Karpas-422 (cell line): ENCODE measurements around the gene DNM2. TPM values are rescaled to one million over a fixed set of nuclear protein-coding genes. Genes with fewer than 3 reads are reported as not detected.

Source experiments
- DNase-seq: peaks from one replicate; pipeline ENCODE4 v3.0.0-alpha.2; 2015
- H2AFZ ChIP-seq: fragments of 200-600 bp; sonication (generic); 2 replicates; pipeline ENCODE4 v1.6.1; 2014; ENCODE audit warnings: antibody characterized with exemption, low read length, mixed read lengths
- H3K27ac ChIP-seq: fragments of 200-600 bp; sonication (generic); 2 replicates; pipeline ENCODE4 v1.5.1; 2014; ENCODE audit warnings: mild to moderate bottlenecking, low read length, moderate library complexity
- H3K27me3 ChIP-seq: fragments of 200-600 bp; sonication (generic); 2 replicates; pipeline ENCODE4 v1.6.1; 2014; ENCODE audit warnings: low read length, mixed read lengths
- H3K36me3 ChIP-seq: fragments of 200-600 bp; sonication (generic); 2 replicates; pipeline ENCODE4 v1.6.1; 2014; ENCODE audit warnings: low read length, mixed read lengths; ENCODE audit not compliant: insufficient read depth
- H3K4me1 ChIP-seq: fragments of 200-600 bp; sonication (generic); 2 replicates; pipeline ENCODE4 v1.6.1; 2014; ENCODE audit warnings: mild to moderate bottlenecking, low read length, mixed read lengths
- H3K4me2 ChIP-seq: fragments of 200-600 bp; sonication (generic); 2 replicates; pipeline ENCODE4 v1.6.1; 2014; ENCODE audit warnings: low read length, low read depth, mild to moderate bottlenecking; ENCODE audit not compliant: poor library complexity, severe bottlenecking
- H3K4me3 ChIP-seq: fragments of 200-600 bp; sonication (generic); 2 replicates; pipeline ENCODE4 v1.5.1; 2014; ENCODE audit warnings: mild to moderate bottlenecking, antibody characterized with exemption, low read length, mixed read lengths
- H3K79me2 ChIP-seq: fragments of 200-600 bp; sonication (generic); 2 replicates; pipeline ENCODE4 v1.6.1; 2014; ENCODE audit warnings: mild to moderate bottlenecking, low read length, mixed read lengths
- H3K9ac ChIP-seq: fragments of 200-600 bp; sonication (generic); 2 replicates; pipeline ENCODE4 v1.6.0; 2014; ENCODE audit warnings: low read length
- H3K9me2 ChIP-seq: fragments of 200-600 bp; sonication (generic), shearing (Covaris generic); replicated peaks from 2 replicates; pipeline ENCODE4 v1.6.0; 2014; ENCODE audit warnings: mild to moderate bottlenecking, low read length, moderate library complexity; ENCODE audit not compliant: insufficient read depth
- H3K9me3 ChIP-seq: fragments of 300-700, 200-600 bp; sonication (generic); 2 replicates; pipeline ENCODE4 v1.6.1; 2014; ENCODE audit warnings: low read length, mixed read lengths
- H4K20me1 ChIP-seq: fragments of 200-600 bp; sonication (generic); 2 replicates; pipeline ENCODE4 v1.6.1; 2014; ENCODE audit warnings: mild to moderate bottlenecking, antibody characterized with exemption, low read length, low read depth; ENCODE audit not compliant: insufficient read depth
- total RNA-seq: library from RNA; depleted of rRNA; stranded (reverse); fragments of >200 nt; shearing (Covaris generic); gene quantifications from 2 replicates; pipeline ENCODE4 v1.2.3, GENCODE V29; 2014; ENCODE audit warnings: low replicate concordance

The DNM2 gene
- total RNA-seq, 1 experiment from 2014 or later: 91.1 TPM

DNA sequence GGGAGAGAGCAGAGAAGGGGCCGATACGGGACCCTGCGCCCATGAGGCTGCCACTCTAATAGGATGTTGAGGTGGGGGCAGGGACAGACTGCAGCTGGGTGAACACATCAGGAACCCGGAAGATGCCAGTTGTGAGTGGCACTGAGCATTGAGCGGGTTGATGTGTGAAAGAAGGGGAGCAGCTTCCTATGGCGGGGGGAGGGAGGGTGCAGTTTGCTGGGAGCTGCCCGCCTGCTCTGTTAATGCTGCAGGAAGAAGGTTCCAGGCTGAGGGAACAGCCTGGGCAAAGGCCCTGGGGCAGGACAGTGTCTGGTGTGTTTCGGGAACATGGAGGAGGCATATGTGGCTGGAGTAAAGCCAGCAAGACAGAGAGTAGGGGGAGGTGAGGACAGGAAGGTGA, 29.8 kb downstream of the DNM2 start:
- Histone ChIP-seq H3K4me3 (no peak overlapping the region), H3K9ac (no peak overlapping the region), H3K9me2 (no peaks in the 10 kb centered on the region), H3K4me1 (no peaks in the 10 kb centered on the region), H3K79me2 (peaks cover 95% of the 10 kb centered on the region), H3K9me3 (no peaks in the 10 kb centered on the region), H2AFZ (no peak overlapping the region), H3K27me3 (no peaks in the 10 kb centered on the region), H3K27ac (no peak overlapping the region), H3K4me2 (no peak overlapping the region), H4K20me1 (peaks cover 55% of the 10 kb centered on the region), H3K36me3 (no peaks in the 10 kb centered on the region)
- DNase-seq: no peak

- no peak for DNase-seq
- no peak overlapping the region for H3K4me3 ChIP-seq
- H4K20me1 ChIP-seq: peaks cover 50% of the 10 kb centered on the region
- no peaks in the 10 kb centered on the region for H3K9me2 ChIP-seq
- no peak overlapping the region for H3K27ac ChIP-seq
- no peak overlapping the region for H3K9ac ChIP-seq
- H3K36me3 ChIP-seq: no peaks in the 10 kb centered on the region
- H3K27me3 ChIP-seq: no peaks in the 10 kb centered on the region
- peaks cover 93% of the 10 kb centered on the region for H3K79me2 ChIP-seq
- H3K4me1 ChIP-seq: no peaks in the 10 kb centered on the region
- H2AFZ ChIP-seq: no peak overlapping the region
- H3K4me2 ChIP-seq: no peak overlapping the region
- H3K9me3 ChIP-seq: no peaks in the 10 kb centered on the region
Observed at GRCh38 chr19:10748195-10748926, 30.5 kb downstream of the DNM2 start.

DNA sequence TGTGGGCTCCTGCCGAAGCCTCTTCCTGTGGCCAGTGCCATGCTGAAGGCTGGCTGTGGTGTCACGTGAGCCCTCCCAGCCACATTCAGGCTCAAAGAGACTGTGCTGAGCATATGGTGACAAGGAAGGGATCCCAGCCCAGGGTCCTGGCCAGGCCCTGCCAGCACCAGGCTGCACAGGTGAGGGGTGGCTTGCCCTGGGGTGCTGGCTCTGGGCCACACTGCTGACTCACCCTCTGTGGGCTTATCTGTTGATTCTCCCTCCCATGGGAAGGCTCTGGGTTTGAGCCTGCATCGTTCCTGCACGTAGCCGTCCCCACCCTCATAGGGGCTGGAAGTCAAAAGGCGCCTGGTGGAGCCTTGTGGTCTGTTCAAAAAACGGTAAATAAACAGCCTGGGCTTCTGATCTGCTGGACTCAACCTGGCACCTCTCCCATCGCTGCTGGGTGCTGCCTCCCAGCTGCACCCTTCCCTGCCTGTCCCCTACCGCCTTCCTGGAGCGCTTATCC, 31.1 kb downstream of the DNM2 start:
- Histone ChIP-seq H3K4me2 (no peak overlapping the region), H4K20me1 (peaks cover 50% of the 10 kb centered on the region), H3K4me1 (no peaks in the 10 kb centered on the region), H3K36me3 (no peaks in the 10 kb centered on the region), H3K4me3 (no peak overlapping the region), H3K79me2 (peaks cover 94% of the 10 kb centered on the region), H3K27me3 (no peaks in the 10 kb centered on the region), H2AFZ (no peak overlapping the region), H3K9me3 (no peaks in the 10 kb centered on the region), H3K9ac (no peak overlapping the region), H3K27ac (no peak overlapping the region), H3K9me2 (no peaks in the 10 kb centered on the region)
- DNase-seq: no peak

DNA sequence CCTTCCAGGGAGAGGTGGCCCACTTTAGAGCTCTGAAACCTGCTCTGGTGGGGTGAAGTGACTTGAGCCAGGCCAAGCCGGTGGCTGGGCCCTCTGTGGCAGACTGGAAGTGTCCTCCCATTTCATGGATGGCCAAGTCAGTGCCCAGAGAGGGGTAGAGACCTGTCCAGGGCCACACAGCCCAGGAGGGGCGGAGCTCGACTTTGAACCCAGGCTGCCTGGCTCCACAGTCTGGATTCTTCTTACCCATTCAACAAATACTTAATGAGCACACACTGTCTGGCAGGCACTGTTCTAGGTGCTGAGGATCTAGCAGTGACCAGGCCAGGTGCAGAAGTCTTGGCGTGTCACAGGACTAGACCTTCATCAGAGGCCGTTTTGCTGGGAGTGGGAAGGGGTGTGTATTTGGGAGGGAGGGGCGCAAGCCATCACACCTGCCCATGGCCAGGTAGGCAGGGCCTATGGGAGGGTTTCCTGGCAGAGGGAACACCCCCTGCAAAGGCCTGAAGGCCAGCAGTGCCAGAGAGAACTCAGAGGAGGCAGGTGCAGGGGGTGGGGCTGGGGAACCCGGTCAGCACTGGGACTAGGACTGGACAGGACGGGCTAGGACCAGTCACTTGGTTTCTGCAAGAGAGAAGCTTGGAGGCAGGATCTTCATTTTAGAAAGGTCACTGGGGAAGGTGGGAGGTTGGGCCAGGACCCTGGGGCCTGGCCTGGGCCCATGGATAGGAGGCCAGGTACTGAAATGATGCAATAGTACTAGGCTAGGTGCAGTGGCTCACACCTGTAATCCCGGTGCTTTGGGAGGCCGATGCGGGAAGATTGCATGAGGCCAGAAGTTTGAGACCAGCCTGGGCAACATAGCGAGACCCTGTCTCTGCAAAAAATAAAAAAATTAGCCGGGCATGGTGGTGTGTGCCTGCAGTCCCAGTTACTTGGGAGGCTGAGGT, 31.8 kb downstream of the DNM2 start:
- no peak for DNase-seq
- no peaks in the 10 kb centered on the region for H3K4me1 ChIP-seq
- no peak overlapping the region for H3K27ac ChIP-seq
- no peak overlapping the region for H3K4me2 ChIP-seq
- no peaks in the 10 kb centered on the region for H3K9me3 ChIP-seq
- peaks cover 44% of the 10 kb centered on the region for H4K20me1 ChIP-seq
- H3K4me3 ChIP-seq: no peak overlapping the region
- no peak overlapping the region for H2AFZ ChIP-seq
- no peak overlapping the region for H3K9ac ChIP-seq
- no peaks in the 10 kb centered on the region for H3K9me2 ChIP-seq
- no peaks in the 10 kb centered on the region for H3K27me3 ChIP-seq
- H3K79me2 ChIP-seq: peaks cover 94% of the 10 kb centered on the region
- H3K36me3 ChIP-seq: no peaks in the 10 kb centered on the region

DNA sequence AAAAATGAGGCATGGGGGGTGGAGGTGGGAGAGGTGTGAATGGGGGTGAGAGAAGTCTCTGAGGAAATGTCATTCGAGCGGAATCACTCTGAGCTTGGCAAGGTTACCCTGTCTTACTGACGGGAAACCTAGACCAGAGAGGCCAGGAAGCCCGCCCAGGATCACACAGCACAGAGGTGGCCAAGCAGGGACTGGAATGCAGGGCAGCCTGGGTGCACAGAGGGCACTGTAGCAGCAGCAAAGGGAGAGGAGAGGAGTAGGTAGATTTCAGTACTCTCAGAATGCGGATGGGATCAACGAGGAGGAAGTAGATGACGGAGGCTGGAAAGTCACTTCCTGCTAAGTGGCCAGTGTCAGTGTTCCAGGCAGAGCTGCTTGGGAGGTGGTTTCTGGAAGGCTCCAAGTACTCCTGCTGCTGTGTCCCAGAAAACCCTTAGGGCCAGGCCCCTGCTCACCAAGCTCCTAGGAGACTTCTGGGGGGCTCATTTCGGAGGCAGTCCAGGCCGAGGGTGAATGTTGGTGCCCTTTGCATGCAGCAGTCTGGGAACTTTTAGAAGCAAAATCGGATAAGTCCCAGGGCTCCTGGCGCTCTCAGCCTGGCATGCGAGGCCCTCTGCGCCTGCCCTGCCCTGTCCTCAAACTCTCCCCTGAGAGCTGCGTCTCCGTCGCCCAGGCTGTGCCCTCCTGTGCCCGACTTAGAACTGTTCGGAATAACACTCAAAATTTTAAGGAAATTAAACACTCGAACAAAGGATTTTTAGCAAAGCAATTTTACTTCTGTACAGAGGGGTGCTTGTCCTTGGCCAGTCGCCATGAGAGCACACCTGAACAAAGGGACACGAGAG, 33.5 kb downstream of the DNM2 start:
- Histone ChIP-seq H3K4me1 (no peaks in the 10 kb centered on the region), H3K36me3 (no peaks in the 10 kb centered on the region), H3K27ac (no peak overlapping the region), H3K9ac (no peak overlapping the region), H2AFZ (no peak overlapping the region), H3K79me2 (peaks cover 90% of the 10 kb centered on the region), H3K9me2 (no peaks in the 10 kb centered on the region), H4K20me1 (peaks cover 31% of the 10 kb centered on the region), H3K9me3 (no peaks in the 10 kb centered on the region), H3K4me3 (no peak overlapping the region), H3K4me2 (no peak overlapping the region), H3K27me3 (no peaks in the 10 kb centered on the region)
- DNase-seq: no peak

GRCh38 chr19:10752237-10752912, 34.5 kb downstream of the DNM2 start:
- Histone ChIP-seq H3K4me1 (no peaks in the 10 kb centered on the region), H3K9ac (no peak overlapping the region), H3K4me2 (no peak overlapping the region), H3K79me2 (peaks cover 92% of the 10 kb centered on the region), H3K36me3 (no peaks in the 10 kb centered on the region), H4K20me1 (peaks cover 27% of the 10 kb centered on the region), H3K27me3 (no peaks in the 10 kb centered on the region), H2AFZ (no peak overlapping the region), H3K4me3 (no peak overlapping the region), H3K9me2 (no peaks in the 10 kb centered on the region), H3K9me3 (no peaks in the 10 kb centered on the region), H3K27ac (no peak overlapping the region)
- no peak for DNase-seq

GRCh38 chr19:10752913-10753704, 35.2 kb downstream of the DNM2 start:
- Histone ChIP-seq H3K9me2 (no peaks in the 10 kb centered on the region), H3K27ac (no peak overlapping the region), H4K20me1 (peaks cover 23% of the 10 kb centered on the region), H3K4me3 (no peak overlapping the region), H3K4me1 (no peaks in the 10 kb centered on the region), H3K36me3 (no peaks in the 10 kb centered on the region), H3K9ac (no peak overlapping the region), H3K4me2 (no peak overlapping the region), H3K27me3 (no peaks in the 10 kb centered on the region), H3K9me3 (no peaks in the 10 kb centered on the region), H2AFZ (no peak overlapping the region), H3K79me2 (peaks cover 86% of the 10 kb centered on the region)
- DNase-seq: no peak
